K562 (cell line): ENCODE data around the gene WDR83. TPM values are rescaled to one million over a fixed set of nuclear protein-coding genes. Genes with fewer than 3 reads are reported as not detected.
"Not testable (repeated sequence)": the region's sequence is repeated elsewhere in the genome, so short reads cannot be mapped to it uniquely, and the experiment has no call there.

ENCODE experiments used
- ATAC-seq: fragments of 200-7000 bp; cut with Tn5 transposase; 3 replicates; pipeline ENCODE4 v1.9.1; 2020; ENCODE audit warnings: moderate library complexity
- BruUV-seq: library from RNA; stranded (reverse); fragments of 400-500 nt; replicated peaks from 2 replicates; lab custom pipeline; 2021; lab: Mats Ljungman, UMichigan
- CTCF ChIA-PET: fragments of 300-600 bp; formaldehyde crosslinking; extraction: SDS; loops from one replicate; lab custom pipeline; 2021; ENCODE audit warnings: low intra/inter-chr PET ratio; lab: Yijun Ruan, JAX
- POLR2A ChIA-PET: fragments of 300-600, 350-650 bp; sonication (Branson Sonifier 250); formaldehyde crosslinking; extraction: SDS; loops from one replicate; lab custom pipeline; 2021; ENCODE audit warnings: antibody characterized with exemption, inconsistent platforms; lab: Yijun Ruan, JAX
- DNase-seq, 4 experiments: peaks; one replicate each; pipeline versions ENCODE4 v3.0.0 to v3.0.0-alpha.2; 2011 to 2018; ENCODE audit warnings: low spot score in 3 of 4, mixed read lengths in 3 of 4; ENCODE audit errors: extremely low read depth in 1 of 4
- FAIRE-seq: peaks from 2 replicates; lab custom pipeline; 2011; peaks lifted over from hg19 to GRCh38; lab: Jason Lieb, UNC
- H2AFZ ChIP-seq: 2 replicates; pipeline ENCODE4 v1.6.0; 2011; ENCODE audit warnings: low read depth, low read length, control low read depth, inconsistent platforms
- H3K27ac ChIP-seq: fragments of 200-600 bp; 3 replicates; pipeline ENCODE4 v1.8.0; 2011; ENCODE audit warnings: low read depth, mild to moderate bottlenecking, control low read depth, inconsistent platforms, low read length, moderate library complexity, mixed read lengths; ENCODE audit errors: extremely low read depth
- H3K27me3 ChIP-seq, 2 experiments: fragments of 300-600 bp in 1 of 2; 2 replicates in 1 of 2; 3 replicates in 1 of 2; pipeline versions ENCODE4 v1.6.0 to v1.8.0; 2011; ENCODE audit warnings: inconsistent platforms in 2 of 2, low read length in 2 of 2, mild to moderate bottlenecking in 1 of 2, mixed read lengths in 1 of 2, moderate library complexity in 1 of 2; ENCODE audit not compliant: control insufficient read depth in 2 of 2, insufficient read depth in 2 of 2
- H3K36me3 ChIP-seq: fragments of 300-600 bp; 3 replicates; pipeline ENCODE4 v1.8.0; 2011; ENCODE audit warnings: mild to moderate bottlenecking, low read length, inconsistent platforms; ENCODE audit not compliant: control insufficient read depth, insufficient read depth
- H3K4me1 ChIP-seq, 2 experiments: fragments of 200-600 bp in 1 of 2; replicated peaks in 1 of 2; 2 replicates in 1 of 2; 3 replicates in 1 of 2; pipeline versions ENCODE4 v1.5.1 to v1.8.0; 2011; ENCODE audit warnings: inconsistent platforms in 2 of 2, low read length in 2 of 2, mild to moderate bottlenecking in 1 of 2, mixed read lengths in 1 of 2, moderate library complexity in 1 of 2; ENCODE audit not compliant: control insufficient read depth in 2 of 2, insufficient read depth in 2 of 2
- H3K4me2 ChIP-seq: 2 replicates; pipeline ENCODE4 v1.6.1; 2011; ENCODE audit warnings: low read length, control low read depth, inconsistent platforms, mixed read lengths; ENCODE audit not compliant: insufficient read depth
- H3K4me3 ChIP-seq: fragments of 200-600 bp; sonication (generic), shearing (Covaris generic); 2 replicates; pipeline ENCODE4 v1.5.1; 2016; ENCODE audit warnings: control low read depth, inconsistent platforms
- H3K79me2 ChIP-seq: fragments of 200-600 bp; 3 replicates; pipeline ENCODE4 v1.8.0; 2011; ENCODE audit warnings: low read length, inconsistent platforms; ENCODE audit not compliant: control insufficient read depth, insufficient read depth
- H3K9ac ChIP-seq, 2 experiments: 2 replicates each; pipeline versions ENCODE4 v1.6.0 to v1.6.1; 2011; ENCODE audit warnings: low read depth in 2 of 2, low read length in 2 of 2, control low read depth in 1 of 2, inconsistent platforms in 1 of 2, mild to moderate bottlenecking in 1 of 2, mixed read lengths in 1 of 2; ENCODE audit not compliant: insufficient read depth in 1 of 2
- H3K9me1 ChIP-seq: one replicate; pipeline ENCODE4 v1.6.0; 2011; ENCODE audit warnings: inconsistent platforms, mild to moderate bottlenecking, low read length, moderate library complexity; ENCODE audit not compliant: control insufficient read depth, insufficient read depth
- H3K9me3 ChIP-seq: replicated peaks from 2 replicates; pipeline ENCODE4 v1.5.1; 2011; ENCODE audit warnings: low read depth, low read length, inconsistent platforms; ENCODE audit not compliant: control insufficient read depth, insufficient read depth
- H4K20me1 ChIP-seq: replicated peaks from 2 replicates; pipeline ENCODE4 v1.6.1; 2011; ENCODE audit warnings: low read length, inconsistent platforms, mixed read lengths; ENCODE audit not compliant: control insufficient read depth, insufficient read depth
- CREB3L1 ChIP-seq: fragments of 450-650 bp; IDR thresholded peaks from 2 replicates; pipeline ENCODE4 v1.6.1; 2014; ENCODE audit warnings: low read depth, mild to moderate bottlenecking, moderate library complexity, borderline replicate concordance
- EZH2 ChIP-seq: IDR thresholded peaks from 2 replicates; pipeline ENCODE4 v1.6.1; 2012; ENCODE audit warnings: low read depth, mild to moderate bottlenecking, inconsistent platforms, low read length, borderline replicate concordance
- RBM22 ChIP-seq: fragments of 200-400 bp; formaldehyde crosslinking; IDR thresholded peaks from 2 replicates; pipeline ENCODE4 v1.6.1; 2018; ENCODE audit warnings: low read length, low read depth; ENCODE audit not compliant: poor library complexity, severe bottlenecking
- WGBS: fragments of 100-300 bp; shearing (Covaris generic); methylation state at CpG from one replicate; pipeline ENCODE4 v1.1.6; 2016; ENCODE audit warnings: low coverage, mixed read lengths; ENCODE audit not compliant: insufficient coverage; ENCODE audit errors: missing lambda C conversion rate; 5-methylcytosine and 5-hydroxymethylcytosine counted together
- in situ Hi-C: fragments of 300-500 bp; cut with MboI; formaldehyde crosslinking; loops from 4 replicates; pipeline ENCODE4 v1.15.0; 2018; ENCODE audit warnings: inconsistent platforms, mixed read lengths
- intact Hi-C: fragments of 100-400 bp; cut with micrococcal nuclease; formaldehyde crosslinking; loops from 2 replicates; pipeline ENCODE4 v1.14.2; 2022
- polyA plus RNA-seq, 8 experiments: library from polyadenylated mRNA; depleted of rRNA in 4 of 8; stranded (reverse) in 5 of 8; unstranded in 3 of 8; fragments of >200 nt; fragmentation: Nextera tagmentation in 2 of 8; fragmentation: Illumina TruSeq in 1 of 8; extraction: Ambion mirVana in 2 of 8; extraction: Trizol in 1 of 8; gene quantifications; 2 replicates each; pipeline versions ENCODE4 v1.2.1 to v1.2.3, GENCODE V29; 2011 to 2014; ENCODE audit warnings: inconsistent platforms in 1 of 8, missing spikeins in 1 of 8
- total RNA-seq, 7 experiments: library from RNA; depleted of rRNA in 6 of 7; stranded (reverse); fragments of >200 nt in 6 of 7; fragmentation: Illumina TruSeq in 2 of 7; extraction: Trizol in 2 of 7; gene quantifications; 2 replicates each; pipeline versions ENCODE4 v1.2.1 to v1.2.3, GENCODE V29; 2011 to 2021; ENCODE audit warnings: low replicate concordance in 1 of 7
- TF ChIP-seq, protein P1 (sequence below), 2 experiments: fragments of 450-650 bp in 1 of 2; IDR thresholded peaks; 2 replicates each; pipeline ENCODE4 v1.6.1; 2011 to 2017; ENCODE audit warnings: low read depth in 2 of 2, antibody characterized with exemption in 1 of 2, borderline replicate concordance in 1 of 2, low read length in 1 of 2, mild to moderate bottlenecking in 1 of 2, mixed read lengths in 1 of 2; ENCODE audit not compliant: control insufficient read depth in 1 of 2

Gene WDR83
- total and polyA plus RNA-seq, 9 of the 15 experiments (the other 6 are each of a cell fraction or from before 2014, with no cell fraction given): 0.52 to 21.3 (median 4.2) TPM

DNA sequence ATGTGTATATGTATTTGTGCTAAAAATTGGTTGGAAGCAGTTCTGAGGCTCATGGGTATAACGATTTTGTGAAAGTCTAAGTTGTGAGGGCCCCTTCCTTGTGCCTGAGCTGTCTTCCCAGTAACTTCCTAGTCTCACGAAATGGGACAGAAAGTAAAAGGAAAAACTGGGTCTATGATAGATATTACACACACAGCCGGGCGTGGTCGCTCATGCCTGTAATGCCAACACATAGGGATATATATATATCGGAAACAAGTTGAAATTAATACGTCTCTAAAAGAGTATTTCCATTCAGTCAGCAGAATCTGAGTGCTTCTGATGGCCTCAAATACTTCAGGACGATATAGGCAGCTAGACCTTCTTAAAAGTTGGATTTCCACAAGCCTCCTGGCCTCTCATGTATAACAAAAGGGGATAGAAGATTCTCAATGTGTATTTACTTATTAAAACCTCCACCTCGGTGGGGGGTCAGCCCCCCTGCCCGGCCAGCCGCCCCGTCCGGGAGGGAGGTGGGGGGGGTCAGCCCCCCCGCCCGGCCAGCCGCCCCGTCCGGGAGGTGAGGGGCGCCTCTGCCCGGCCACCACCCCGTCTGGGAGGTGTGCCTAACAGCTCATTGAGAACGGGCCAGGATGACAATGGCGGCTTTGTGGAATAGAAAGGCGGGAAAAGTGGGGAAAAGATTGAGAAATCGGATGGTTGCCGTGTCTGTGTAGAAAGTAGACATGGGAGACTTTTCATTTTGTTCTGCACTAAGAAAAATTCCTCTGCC lies 45.2 kb upstream of the WDR83 start:
- H3K4me3 ChIP-seq, CTCF ChIA-PET, H3K27me3 ChIP-seq, DNase-seq, H3K4me2 ChIP-seq, H3K9me1 ChIP-seq, H3K9me3 ChIP-seq, H4K20me1 ChIP-seq, ATAC-seq, in situ Hi-C loops, intact Hi-C loops, H3K4me1 ChIP-seq, H3K27ac ChIP-seq, BruUV-seq, H2AFZ ChIP-seq, FAIRE-seq, H3K9ac ChIP-seq: not testable (repeated sequence)
- WGBS: 90% methylated on average over 8 of the region's 26 CpGs
- POLR2A ChIA-PET: interaction anchor here (1.2 kb wide), 1 partner anchor 11 kb away, joined by 5 read pairs; the partner anchor contains the start of genes ZNF490 and ZNF791
- Histone ChIP-seq H3K79me2 (peaks cover 37% of the 10 kb centered on the region), H3K36me3 (peaks cover 36% of the 10 kb centered on the region)

DNA sequence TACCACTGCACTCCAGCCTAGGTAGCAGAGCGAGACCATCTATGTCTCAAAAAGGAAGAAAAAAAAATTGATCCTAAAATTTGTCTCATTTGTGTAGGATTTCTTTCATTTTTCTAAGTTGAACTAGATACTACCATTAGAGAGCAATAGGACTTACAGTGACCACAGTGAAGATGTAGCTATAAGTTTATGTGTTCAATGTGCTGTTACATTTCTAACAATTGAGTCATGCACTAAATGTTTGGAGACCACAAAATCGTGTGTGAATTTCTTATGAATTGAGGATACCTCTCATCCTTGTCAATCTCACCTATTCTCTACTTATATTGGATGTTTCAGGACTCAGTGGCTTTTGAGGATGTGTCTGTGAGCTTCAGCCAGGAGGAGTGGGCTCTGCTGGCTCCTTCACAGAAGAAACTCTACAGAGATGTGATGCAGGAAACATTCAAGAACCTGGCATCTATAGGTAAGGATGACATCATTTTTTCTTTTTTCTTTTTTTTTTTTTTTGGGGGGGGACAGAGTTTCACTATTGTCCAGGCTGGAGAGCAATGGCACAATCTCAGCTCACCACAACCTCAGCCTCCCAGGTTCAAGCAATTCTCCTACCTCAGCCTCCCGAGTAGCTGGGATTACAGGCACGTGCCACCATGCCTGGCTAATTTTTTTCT lies 43.1 kb upstream of the WDR83 start:
- no TSS peak for BruUV-seq
- no peaks in the 10 kb centered on the region for H3K27me3 ChIP-seq
- 79% methylated on average over 3 of the region's 4 CpGs for WGBS
- H3K4me1 ChIP-seq: no peaks in the 10 kb centered on the region
- no peaks in the 10 kb centered on the region for H3K9me1 ChIP-seq
- ATAC-seq: no peak
- no peaks in the 10 kb centered on the region for H4K20me1 ChIP-seq
- H3K36me3 ChIP-seq: peaks cover 45% of the 10 kb centered on the region
- H3K4me2 ChIP-seq: no peak overlapping the region
- DNase-seq: no peak
- peaks cover 19% of the 10 kb centered on the region for H3K79me2 ChIP-seq
- FAIRE-seq: no peak
- intact Hi-C loops: no loop called here
- no peak overlapping the region for H3K4me3 ChIP-seq
- POLR2A ChIA-PET: interaction anchor here (0.8 to 1.3 kb wide), 3 partner anchors 9 to 13 kb away, joined by 3 to 5 read pairs (median 3); partner anchors contain the start of genes ZNF490 and ZNF791
- in situ Hi-C loops: no loop called here
- H3K27ac ChIP-seq: no peak overlapping the region
- no peak overlapping the region for H3K9ac ChIP-seq
- H2AFZ ChIP-seq: no peak overlapping the region
- CTCF ChIA-PET: no interaction called here
- H3K9me3 ChIP-seq: peaks cover 18% of the 10 kb centered on the region
- TF ChIP-seq RBM22 (no peak), CREB3L1 (no peak), EZH2 (no peak)
- TF ChIP-seq, protein P1, sequence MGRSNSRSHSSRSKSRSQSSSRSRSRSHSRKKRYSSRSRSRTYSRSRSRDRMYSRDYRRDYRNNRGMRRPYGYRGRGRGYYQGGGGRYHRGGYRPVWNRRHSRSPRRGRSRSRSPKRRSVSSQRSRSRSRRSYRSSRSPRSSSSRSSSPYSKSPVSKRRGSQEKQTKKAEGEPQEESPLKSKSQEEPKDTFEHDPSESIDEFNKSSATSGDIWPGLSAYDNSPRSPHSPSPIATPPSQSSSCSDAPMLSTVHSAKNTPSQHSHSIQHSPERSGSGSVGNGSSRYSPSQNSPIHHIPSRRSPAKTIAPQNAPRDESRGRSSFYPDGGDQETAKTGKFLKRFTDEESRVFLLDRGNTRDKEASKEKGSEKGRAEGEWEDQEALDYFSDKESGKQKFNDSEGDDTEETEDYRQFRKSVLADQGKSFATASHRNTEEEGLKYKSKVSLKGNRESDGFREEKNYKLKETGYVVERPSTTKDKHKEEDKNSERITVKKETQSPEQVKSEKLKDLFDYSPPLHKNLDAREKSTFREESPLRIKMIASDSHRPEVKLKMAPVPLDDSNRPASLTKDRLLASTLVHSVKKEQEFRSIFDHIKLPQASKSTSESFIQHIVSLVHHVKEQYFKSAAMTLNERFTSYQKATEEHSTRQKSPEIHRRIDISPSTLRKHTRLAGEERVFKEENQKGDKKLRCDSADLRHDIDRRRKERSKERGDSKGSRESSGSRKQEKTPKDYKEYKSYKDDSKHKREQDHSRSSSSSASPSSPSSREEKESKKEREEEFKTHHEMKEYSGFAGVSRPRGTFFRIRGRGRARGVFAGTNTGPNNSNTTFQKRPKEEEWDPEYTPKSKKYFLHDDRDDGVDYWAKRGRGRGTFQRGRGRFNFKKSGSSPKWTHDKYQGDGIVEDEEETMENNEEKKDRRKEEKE (IDR thresholded peaks at IDR 0.05; ENCODE audit: borderline replicate concordance in 1 of 2, control insufficient read depth in 1 of 2, low read depth in 2 of 2, low read length in 1 of 2): no peak
